IgD-negative memory B cell (primary cell): ENCODE measurements around the gene CCNK. TPM values are rescaled to one million over a fixed set of nuclear protein-coding genes. Genes with fewer than 3 reads are reported as not detected.

ENCODE experiments used
- polyA plus RNA-seq: library from polyadenylated mRNA; unstranded; fragments of 300-500 nt; fragmentation: Illumina TruSeq; gene quantifications from one replicate; pipeline ENCODE4 v1.2.3, GENCODE V29; 2021

The CCNK gene
- polyA plus RNA-seq, 1 donor from 2014 or later, result 26.8 TPM

Other genes starting within 250 kb of the CCNK start
- 0.38 TPM for gene BCL11B, start 209.2 kb upstream of the CCNK start, polyA plus RNA-seq
- 27.8 TPM for gene SETD3, start 550 bp upstream of the CCNK start, polyA plus RNA-seq
- 0.20 TPM for gene CCDC85C, start 122.8 kb downstream of the CCNK start, polyA plus RNA-seq
- gene HHIPL1, start 163.7 kb downstream of the CCNK start, polyA plus RNA-seq, result 0.24 TPM
- not detected for gene CYP46A1, start 202.9 kb downstream of the CCNK start, polyA plus RNA-seq